ENCODE results near the gene NOTUM. TPM values are rescaled to one million over a fixed set of nuclear protein-coding genes. Genes with fewer than 3 reads are reported as not detected.

NOTUM gene
- total and polyA plus RNA-seq, 4 donors = 0.71 to 7.6 (median 2.2) TPM

DNA sequence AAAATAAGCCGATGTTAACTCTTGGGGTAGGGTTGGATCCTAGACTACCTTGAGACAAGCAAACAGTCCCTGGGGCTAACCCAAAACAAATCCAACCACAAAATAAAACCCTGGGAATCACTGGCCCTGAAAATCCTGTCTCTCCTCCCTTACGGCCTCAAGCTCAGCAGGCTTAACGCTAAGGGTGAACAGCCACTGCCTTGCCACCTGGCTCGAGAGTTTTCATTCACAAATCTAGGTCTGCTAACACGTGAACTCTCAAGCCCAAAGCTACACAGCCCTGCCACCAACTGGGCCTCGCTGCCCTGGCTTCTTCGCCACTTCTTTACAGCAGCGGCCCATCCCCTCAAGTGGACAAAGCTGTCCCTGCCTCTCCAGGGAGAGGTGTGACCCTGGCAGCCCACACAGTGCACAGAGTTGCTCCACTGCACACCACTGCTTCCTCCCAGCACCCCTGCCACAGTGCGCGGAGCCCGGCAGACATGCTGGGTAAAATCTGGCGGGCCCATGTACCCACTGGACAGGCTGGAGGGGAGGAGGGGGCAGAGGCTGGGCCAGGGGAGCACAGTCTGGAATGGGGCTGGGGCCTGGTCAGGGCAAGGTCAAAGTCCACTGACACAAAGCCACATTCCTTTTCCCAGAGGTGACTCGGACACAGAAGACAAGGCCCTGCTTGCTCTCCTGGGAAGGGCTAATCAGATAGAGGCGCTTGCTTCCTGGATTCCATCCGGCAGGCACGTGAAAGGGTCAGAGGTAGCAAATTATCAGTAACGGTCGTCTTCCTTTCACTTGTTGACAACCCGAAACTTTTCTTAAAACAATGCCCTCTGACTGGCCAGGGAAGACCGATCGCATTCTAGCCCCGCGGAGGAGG lies 50.8 kb downstream of the NOTUM start:
- DNase-seq (no peak), ATAC-seq (ENCODE audit: insufficient read depth, low FRiP score) (no peak)
- Histone ChIP-seq H3K27ac (ENCODE audit: low read depth in 1 of 2, low read length in 1 of 2) (peak overlapping the region in 1 of 2 donors; percentile 77), H3K4me3 (peak overlapping the region; percentile 76), H3K4me1 (ENCODE audit: control insufficient read depth in 5 of 5, insufficient read depth in 5 of 5, low read length in 5 of 5) (peaks cover 0 to 9% (median 5%) of the 10 kb centered on the region in 5 donors), H3K27me3 (ENCODE audit: control insufficient read depth in 3 of 3, insufficient read depth in 3 of 3, low read length in 2 of 3) (no peaks in the 10 kb centered on the region), H3K36me3 (ENCODE audit: control insufficient read depth in 4 of 4, insufficient read depth in 4 of 4, low read length in 4 of 4) (peaks cover 5 to 60% (median 13%) of the 10 kb centered on the region in 4 donors), H3K9ac (ENCODE audit: insufficient read depth in 1 of 2, low read length in 2 of 2) (no peak overlapping the region), H3K9me3 (ENCODE audit: control insufficient read depth in 4 of 4, insufficient read depth in 3 of 4, low read length in 3 of 4) (no peaks in the 10 kb centered on the region)
- no peak for TF ChIP-seq CTCF (IDR thresholded peaks at IDR 0.05; ENCODE audit: control extremely low read depth, extremely low read depth)
- 36 to 37% methylated on average over 23 of the region's 23 CpGs for WGBS, 2 donors

DNA sequence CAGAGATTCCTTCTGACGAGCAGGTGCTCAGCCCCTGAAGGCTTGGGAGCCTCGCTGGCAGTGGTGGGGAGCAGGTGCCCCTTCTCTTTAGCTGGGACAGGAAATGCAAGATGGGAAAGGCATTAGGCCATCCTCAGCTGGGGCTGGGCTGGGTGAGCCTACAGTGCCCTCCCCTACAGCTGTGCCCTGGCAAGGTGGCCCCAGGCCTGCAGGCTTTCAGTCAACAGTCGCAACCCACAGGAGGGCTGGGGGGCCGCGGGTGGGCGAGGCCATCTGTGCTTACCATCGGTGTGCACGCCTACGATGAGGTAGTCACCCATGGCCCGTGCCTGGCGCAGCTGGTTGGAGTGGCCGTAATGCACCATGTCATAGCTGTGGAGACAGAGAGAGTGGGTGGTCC lies 51.8 kb downstream of the NOTUM start:
- no peak overlapping the region for H3K9ac ChIP-seq (ENCODE audit: insufficient read depth in 1 of 2, low read length in 2 of 2)

GRCh38 chr17:81908793-81909192 lies 52.2 kb downstream of the NOTUM start:
- TF ChIP-seq CTCF (IDR thresholded peaks at IDR 0.05; ENCODE audit: control extremely low read depth, extremely low read depth) = no peak
- Histone ChIP-seq H3K27ac (ENCODE audit: low read depth in 1 of 2, low read length in 1 of 2) (no peak overlapping the region), H3K9ac (ENCODE audit: insufficient read depth in 1 of 2, low read length in 2 of 2) (no peak overlapping the region), H3K36me3 (ENCODE audit: control insufficient read depth in 4 of 4, insufficient read depth in 4 of 4, low read length in 4 of 4) (peaks cover 3 to 60% (median 7%) of the 10 kb centered on the region in 4 donors), H3K4me3 (no peak overlapping the region), H3K4me1 (ENCODE audit: control insufficient read depth in 5 of 5, insufficient read depth in 5 of 5, low read length in 5 of 5) (peaks cover 0 to 9% (median 5%) of the 10 kb centered on the region in 5 donors), H3K27me3 (ENCODE audit: control insufficient read depth in 3 of 3, insufficient read depth in 3 of 3, low read length in 2 of 3) (no peaks in the 10 kb centered on the region), H3K9me3 (ENCODE audit: control insufficient read depth in 4 of 4, insufficient read depth in 3 of 4, low read length in 3 of 4) (no peaks in the 10 kb centered on the region)
- 95% methylated on average over 11 of the region's 11 CpGs for WGBS, 2 donors
- ATAC-seq (ENCODE audit: insufficient read depth, low FRiP score) (no peak), DNase-seq (no peak)

More for the DNA sequence above, 51.8 kb downstream of the NOTUM start:
- peaks cover 0 to 9% (median 5%) of the 10 kb centered on the region in 5 donors for H3K4me1 ChIP-seq (ENCODE audit: control insufficient read depth in 5 of 5, insufficient read depth in 5 of 5, low read length in 5 of 5)
- TF ChIP-seq CTCF (IDR thresholded peaks at IDR 0.05; ENCODE audit: control extremely low read depth, extremely low read depth) = no peak
- ATAC-seq (ENCODE audit: insufficient read depth, low FRiP score) (no peak), DNase-seq (no peak)
- H3K4me3 ChIP-seq = no peak overlapping the region
- no peaks in the 10 kb centered on the region for H3K27me3 ChIP-seq (ENCODE audit: control insufficient read depth in 3 of 3, insufficient read depth in 3 of 3, low read length in 2 of 3)
- no peak overlapping the region for H3K27ac ChIP-seq (ENCODE audit: low read depth in 1 of 2, low read length in 1 of 2)
- WGBS, 2 donors = 82 to 96% methylated on average over 12 of the region's 12 CpGs
- peaks cover 5 to 60% (median 12%) of the 10 kb centered on the region in 4 donors for H3K36me3 ChIP-seq (ENCODE audit: control insufficient read depth in 4 of 4, insufficient read depth in 4 of 4, low read length in 4 of 4)
- no peaks in the 10 kb centered on the region for H3K9me3 ChIP-seq (ENCODE audit: control insufficient read depth in 4 of 4, insufficient read depth in 3 of 4, low read length in 3 of 4)

Measured in lung (tissue), 12 donors.